ENCODE data around the gene SBF2.

SBF2 gene

GRCh38 chr11:10118865-10119264, 175.2 kb downstream of the SBF2 start:
- no peak for DNase-seq (ENCODE audit: extremely low spot score)
- POLR2A ChIA-PET, result no interaction called here
- CTCF ChIA-PET, result no interaction called here
- TF ChIP-seq CTCF (IDR thresholded peaks at IDR 0.05; ENCODE audit: control extremely low read depth, extremely low read depth, low read depth, missing control alignments), result no peak

GRCh38 chr11:10117709-10118351, 176.2 kb downstream of the SBF2 start:
- POLR2A ChIA-PET, result no interaction called here
- no peak for TF ChIP-seq CTCF (IDR thresholded peaks at IDR 0.05; ENCODE audit: control extremely low read depth, extremely low read depth, low read depth, missing control alignments)
- no peak for DNase-seq (ENCODE audit: extremely low spot score)
- CTCF ChIA-PET, result no interaction called here

GRCh38 chr11:10116588-10116987, 177.4 kb downstream of the SBF2 start:
- DNase-seq (ENCODE audit: extremely low spot score), result no peak
- TF ChIP-seq CTCF (IDR thresholded peaks at IDR 0.05; ENCODE audit: control extremely low read depth, extremely low read depth, low read depth, missing control alignments), result no peak
- ChIA-PET POLR2A (no interaction called here), CTCF (no interaction called here)

GRCh38 chr11:10114593-10115404, 179.2 kb downstream of the SBF2 start:
- TF ChIP-seq CTCF (IDR thresholded peaks at IDR 0.05; ENCODE audit: control extremely low read depth, extremely low read depth, low read depth, missing control alignments), result no peak
- no peak for DNase-seq (ENCODE audit: extremely low spot score)
- ChIA-PET POLR2A (no interaction called here), CTCF (no interaction called here)

- no peak for DNase-seq (ENCODE audit: extremely low spot score)
- ChIA-PET CTCF (no interaction called here), POLR2A (no interaction called here)
These were observed 180.2 kb downstream of the SBF2 start for GRCh38 chr11:10113852-10114251.

GRCh38 chr11:10109806-10110205, 184.2 kb downstream of the SBF2 start:
- CTCF ChIA-PET, result interaction anchor here (0.9 kb wide), 1 partner anchor 33 kb away, joined by 3 read pairs; no protein-coding TSS in a partner anchor
- TF ChIP-seq CTCF (IDR thresholded peaks at IDR 0.05; ENCODE audit: control extremely low read depth, extremely low read depth, low read depth, missing control alignments), result no peak
- POLR2A ChIA-PET, result no interaction called here
- DNase-seq (ENCODE audit: extremely low spot score), result no peak

More at GRCh38 chr11:10113852-10114251, 180.2 kb downstream of the SBF2 start:
- no peak for TF ChIP-seq CTCF (IDR thresholded peaks at IDR 0.05; ENCODE audit: control extremely low read depth, extremely low read depth, low read depth, missing control alignments)

All from GM10248 (cell line).